Stimulated activated naive CD8-positive, alpha-beta T cell treated with anti-CD3 and anti-CD28 coated beads, Interleukin-15, amount 100 ng/mL, for 72 hours (primary cell): ENCODE results near the gene LMOD3.
A peak's percentile ranks its signal among the peaks of the same experiment; 100 is the strongest.

Source experiments
- ATAC-seq: fragments of 150-1000 bp; cut with Tn5 transposase; 2 replicates; pipeline ENCODE4 v1.10.0; 2021; ENCODE audit warnings: mild to moderate bottlenecking, moderate library complexity
- DNase-seq, 2 donors: peaks; one replicate each; pipeline ENCODE4 v3.0.0; 2021 to 2022
- H3K27ac Mint-ChIP-seq, 2 donors: one replicate each; pipeline ENCODE4 v1.8.0; 2022; ENCODE audit warnings: mild to moderate bottlenecking in 2 of 2, mixed read lengths in 2 of 2, moderate library complexity in 2 of 2
- H3K27me3 Mint-ChIP-seq: one replicate; pipeline ENCODE4 v1.8.0; 2022; ENCODE audit warnings: mixed read lengths
- H3K4me1 Mint-ChIP-seq: one replicate; pipeline ENCODE4 v1.8.0; 2022; ENCODE audit warnings: mild to moderate bottlenecking, mixed read lengths
- H3K4me3 Mint-ChIP-seq, 2 donors: one replicate each; pipeline ENCODE4 v1.8.0; 2022; ENCODE audit warnings: mild to moderate bottlenecking in 2 of 2, mixed read lengths in 2 of 2, moderate library complexity in 1 of 2
- H3K9me3 Mint-ChIP-seq, 2 donors: one replicate each; pipeline ENCODE4 v1.8.0; 2022; ENCODE audit warnings: mixed read lengths in 2 of 2

Gene LMOD3

GRCh38 chr3:69113536-69113935 is 8.9 kb downstream of the LMOD3 start:
- H3K27me3 Mint-ChIP-seq = no peaks in the 10 kb centered on the region
- no peak overlapping the region for H3K4me3 Mint-ChIP-seq
- no peak for ATAC-seq
- H3K27ac Mint-ChIP-seq = no peak overlapping the region
- no peaks in the 10 kb centered on the region for H3K9me3 Mint-ChIP-seq
- H3K4me1 Mint-ChIP-seq = peaks cover 25% of the 10 kb centered on the region
- no peak for DNase-seq

- DNase-seq = no peak
- Mint-ChIP-seq H3K27me3 (no peaks in the 10 kb centered on the region), H3K4me1 (peaks cover 32% of the 10 kb centered on the region), H3K9me3 (no peaks in the 10 kb centered on the region), H3K4me3 (no peak overlapping the region), H3K27ac (no peak overlapping the region)
- ATAC-seq = peak; percentile 65
Observed at GRCh38 chr3:69110941-69111546, 11.4 kb downstream of the LMOD3 start.

GRCh38 chr3:69108811-69109210 is 13.6 kb downstream of the LMOD3 start:
- Mint-ChIP-seq H3K27ac (no peak overlapping the region), H3K9me3 (no peaks in the 10 kb centered on the region), H3K4me3 (no peak overlapping the region), H3K27me3 (no peaks in the 10 kb centered on the region), H3K4me1 (peaks cover 35% of the 10 kb centered on the region)
- ATAC-seq = no peak
- no peak for DNase-seq

- no peak overlapping the region for H3K4me3 Mint-ChIP-seq
- no peak for ATAC-seq
- DNase-seq = no peak
- H3K4me1 Mint-ChIP-seq = peaks cover 30% of the 10 kb centered on the region
- no peaks in the 10 kb centered on the region for H3K27me3 Mint-ChIP-seq
- H3K27ac Mint-ChIP-seq = peak overlapping the region in 1 of 2 donors; percentile 8
- H3K9me3 Mint-ChIP-seq = no peaks in the 10 kb centered on the region
Observed at GRCh38 chr3:69107841-69108240, 14.6 kb downstream of the LMOD3 start.

- Mint-ChIP-seq H3K27ac (no peak overlapping the region), H3K4me1 (peaks cover 29% of the 10 kb centered on the region), H3K9me3 (no peaks in the 10 kb centered on the region), H3K27me3 (no peaks in the 10 kb centered on the region), H3K4me3 (no peak overlapping the region)
- ATAC-seq (no peak), DNase-seq (no peak)
Observed at GRCh38 chr3:69105320-69105719, 17.1 kb downstream of the LMOD3 start.

- DNase-seq (no peak), ATAC-seq (no peak)
- Mint-ChIP-seq H3K9me3 (no peaks in the 10 kb centered on the region), H3K4me3 (no peak overlapping the region), H3K27me3 (no peaks in the 10 kb centered on the region), H3K27ac (peak overlapping the region in 1 of 2 donors; percentile 53), H3K4me1 (peaks cover 36% of the 10 kb centered on the region)
Observed at GRCh38 chr3:69104586-69104985, 17.8 kb downstream of the LMOD3 start.

GRCh38 chr3:69103123-69103522 is 19.3 kb downstream of the LMOD3 start:
- H3K4me1 Mint-ChIP-seq = peaks cover 38% of the 10 kb centered on the region
- no peaks in the 10 kb centered on the region for H3K9me3 Mint-ChIP-seq
- no peak for DNase-seq
- H3K27me3 Mint-ChIP-seq = no peaks in the 10 kb centered on the region
- H3K27ac Mint-ChIP-seq = no peak overlapping the region
- ATAC-seq = no peak
- no peak overlapping the region for H3K4me3 Mint-ChIP-seq

- no peak overlapping the region for H3K4me3 Mint-ChIP-seq
- no peak overlapping the region for H3K27ac Mint-ChIP-seq
- DNase-seq (no peak), ATAC-seq (no peak)
- peaks cover 37% of the 10 kb centered on the region for H3K4me1 Mint-ChIP-seq
- H3K27me3 Mint-ChIP-seq = no peaks in the 10 kb centered on the region
- no peaks in the 10 kb centered on the region for H3K9me3 Mint-ChIP-seq
Observed at GRCh38 chr3:69102384-69102783, 20.0 kb downstream of the LMOD3 start.

GRCh38 chr3:69099576-69099975 is 22.8 kb downstream of the LMOD3 start:
- Mint-ChIP-seq H3K9me3 (no peaks in the 10 kb centered on the region), H3K27me3 (no peaks in the 10 kb centered on the region), H3K4me3 (no peak overlapping the region), H3K27ac (no peak overlapping the region), H3K4me1 (peaks cover 64% of the 10 kb centered on the region)
- no peak for ATAC-seq
- no peak for DNase-seq

GRCh38 chr3:69097407-69098086 is 24.8 kb downstream of the LMOD3 start:
- ATAC-seq (no peak), DNase-seq (no peak)
- H3K4me1 Mint-ChIP-seq = peaks cover 72% of the 10 kb centered on the region
- H3K27ac Mint-ChIP-seq = peak overlapping the region; percentile 79 to 92
- no peaks in the 10 kb centered on the region for H3K9me3 Mint-ChIP-seq
- no peaks in the 10 kb centered on the region for H3K27me3 Mint-ChIP-seq
- H3K4me3 Mint-ChIP-seq = peak overlapping the region in 1 of 2 donors; percentile 30

- peak overlapping the region in 1 of 2 donors; percentile 78 for H3K4me3 Mint-ChIP-seq
- H3K27ac Mint-ChIP-seq = peak overlapping the region; percentile 59 to 89
- no peaks in the 10 kb centered on the region for H3K9me3 Mint-ChIP-seq
- DNase-seq (no peak), ATAC-seq (no peak)
- no peaks in the 10 kb centered on the region for H3K27me3 Mint-ChIP-seq
- H3K4me1 Mint-ChIP-seq = peaks cover 79% of the 10 kb centered on the region
Observed at GRCh38 chr3:69096299-69096698, 26.1 kb downstream of the LMOD3 start.

GRCh38 chr3:69095636-69096035 is 26.8 kb downstream of the LMOD3 start:
- no peaks in the 10 kb centered on the region for H3K27me3 Mint-ChIP-seq
- peaks cover 85% of the 10 kb centered on the region for H3K4me1 Mint-ChIP-seq
- peak overlapping the region; percentile 84 to 89 for H3K27ac Mint-ChIP-seq
- ATAC-seq (no peak), DNase-seq (no peak)
- H3K4me3 Mint-ChIP-seq = peak overlapping the region; percentile 78 to 79
- no peaks in the 10 kb centered on the region for H3K9me3 Mint-ChIP-seq

GRCh38 chr3:69094467-69095205 is 27.8 kb downstream of the LMOD3 start:
- DNase-seq (no peak), ATAC-seq (peak; percentile 35)
- Mint-ChIP-seq H3K4me3 (peak overlapping the region; percentile 66 to 74), H3K9me3 (no peaks in the 10 kb centered on the region), H3K4me1 (peaks cover 85% of the 10 kb centered on the region), H3K27ac (peak overlapping the region; percentile 35 to 89), H3K27me3 (no peaks in the 10 kb centered on the region)

- no peaks in the 10 kb centered on the region for H3K9me3 Mint-ChIP-seq
- peak overlapping the region; percentile 63 to 76 for H3K4me3 Mint-ChIP-seq
- peak in 1 of 2 donors; percentile 47 for DNase-seq
Observed at GRCh38 chr3:69092030-69092516, 30.3 kb downstream of the LMOD3 start.

GRCh38 chr3:69091389-69092029 is 30.9 kb downstream of the LMOD3 start:
- Mint-ChIP-seq H3K9me3 (no peaks in the 10 kb centered on the region), H3K27me3 (no peaks in the 10 kb centered on the region)

More at GRCh38 chr3:69092030-69092516, 30.3 kb downstream of the LMOD3 start:
- ATAC-seq = peak; percentile 92
- no peaks in the 10 kb centered on the region for H3K27me3 Mint-ChIP-seq
- H3K27ac Mint-ChIP-seq = peak overlapping the region; percentile 88 to 94
- H3K4me1 Mint-ChIP-seq = peaks cover 91% of the 10 kb centered on the region

More at GRCh38 chr3:69091389-69092029, 30.9 kb downstream of the LMOD3 start:
- Mint-ChIP-seq H3K4me3 (peak overlapping the region; percentile 63 to 76), H3K4me1 (peaks cover 86% of the 10 kb centered on the region), H3K27ac (peak overlapping the region; percentile 49 to 92)
- no peak for ATAC-seq
- no peak for DNase-seq
